Liver (tissue), 9 donors: ENCODE measurements around the gene NDUFS6. TPM values are rescaled to one million over a fixed set of nuclear protein-coding genes. Genes with fewer than 3 reads are reported as not detected.

Source experiments
- DNase-seq: peaks from one replicate; pipeline ENCODE4 v3.0.0-alpha.2; 2017; ENCODE audit warnings: low spot score
- H3K27ac ChIP-seq, 2 donors: one replicate each; pipeline ENCODE4 v1.7.0; 2013; ENCODE audit warnings: inconsistent platforms in 2 of 2, low read length in 2 of 2, control low read depth in 1 of 2, low read depth in 1 of 2, mild to moderate bottlenecking in 1 of 2
- H3K27me3 ChIP-seq, 4 donors: one replicate each; pipeline versions ENCODE4 v1.6.1 to v1.7.0; 2013; ENCODE audit warnings: low read length in 3 of 4, inconsistent platforms in 1 of 4, mild to moderate bottlenecking in 1 of 4, moderate library complexity in 1 of 4; ENCODE audit not compliant: control insufficient read depth in 4 of 4, insufficient read depth in 4 of 4
- H3K36me3 ChIP-seq, 4 donors: one replicate each; pipeline versions ENCODE4 v1.6.1 to v1.7.0; 2013; ENCODE audit warnings: low read length in 3 of 4, mild to moderate bottlenecking in 3 of 4, low read depth in 1 of 4, moderate library complexity in 1 of 4; ENCODE audit not compliant: control insufficient read depth in 4 of 4, insufficient read depth in 3 of 4
- H3K4me1 ChIP-seq, 4 donors: one replicate each; pipeline versions ENCODE4 v1.6.1 to v1.7.0; 2013; ENCODE audit warnings: low read length in 3 of 4, mild to moderate bottlenecking in 3 of 4, moderate library complexity in 1 of 4; ENCODE audit not compliant: control insufficient read depth in 4 of 4, insufficient read depth in 4 of 4
- H3K4me3 ChIP-seq, 3 donors: one replicate each; pipeline versions ENCODE4 v1.6.1 to v1.7.0; 2013; ENCODE audit warnings: low read length in 3 of 3, control low read depth in 1 of 3, low read depth in 1 of 3, mild to moderate bottlenecking in 1 of 3
- H3K9ac ChIP-seq, 2 donors: one replicate each; pipeline ENCODE4 v1.7.0; 2013; ENCODE audit warnings: low read length in 2 of 2, mild to moderate bottlenecking in 2 of 2, moderate library complexity in 2 of 2, control low read depth in 1 of 2, low read depth in 1 of 2
- H3K9me3 ChIP-seq, 4 donors: one replicate each; pipeline versions ENCODE4 v1.6.1 to v1.7.0; 2013; ENCODE audit warnings: low read length in 3 of 4; ENCODE audit not compliant: control insufficient read depth in 4 of 4
- ATF3 ChIP-seq: IDR thresholded peaks from 2 replicates; pipeline ENCODE4 v1.6.1; 2016; ENCODE audit warnings: antibody characterized with exemption
- EGR1 ChIP-seq, 2 donors: IDR thresholded peaks; 2 replicates each; pipeline ENCODE4 v1.6.1; 2016 to 2018; ENCODE audit warnings: antibody characterized with exemption in 2 of 2, low read depth in 2 of 2
- FOXA1 ChIP-seq: IDR thresholded peaks from 2 replicates; pipeline ENCODE4 v1.6.1; 2016; ENCODE audit warnings: antibody characterized with exemption
- FOXA2 ChIP-seq: IDR thresholded peaks from 2 replicates; pipeline ENCODE4 v1.6.1; 2016; ENCODE audit warnings: antibody characterized with exemption
- GABPA ChIP-seq, 2 donors: IDR thresholded peaks in 1 of 2; conservative IDR thresholded peaks in 1 of 2; 2 replicates each; pipeline ENCODE4 v1.6.1; 2016; ENCODE audit warnings: antibody characterized with exemption in 2 of 2, mild to moderate bottlenecking in 1 of 2, moderate library complexity in 1 of 2
- HNF4A ChIP-seq, 2 donors: conservative IDR thresholded peaks; 2 replicates each; pipeline ENCODE4 v1.6.1; 2016; ENCODE audit warnings: antibody characterized with exemption in 2 of 2, mild to moderate bottlenecking in 2 of 2
- HNF4G ChIP-seq: IDR thresholded peaks from 2 replicates; pipeline ENCODE4 v1.6.1; 2016; ENCODE audit warnings: antibody characterized with exemption
- JUND ChIP-seq, 2 donors: IDR thresholded peaks; 2 replicates each; pipeline ENCODE4 v1.6.1; 2016; ENCODE audit warnings: antibody characterized with exemption in 2 of 2
- MAX ChIP-seq: IDR thresholded peaks from 2 replicates; pipeline ENCODE4 v1.6.1; 2016; ENCODE audit warnings: antibody characterized with exemption
- NR2F2 ChIP-seq: IDR thresholded peaks from 2 replicates; pipeline ENCODE4 v1.6.1; 2016; ENCODE audit warnings: antibody characterized with exemption
- RAD21 ChIP-seq, 2 donors: IDR thresholded peaks; 2 replicates each; pipeline ENCODE4 v1.6.1; 2016; ENCODE audit warnings: antibody characterized with exemption in 2 of 2, mild to moderate bottlenecking in 2 of 2
- RXRA ChIP-seq, 2 donors: IDR thresholded peaks; 2 replicates each; pipeline ENCODE4 v1.6.1; 2017 to 2018; ENCODE audit warnings: antibody characterized with exemption in 2 of 2, mild to moderate bottlenecking in 1 of 2
- SP1 ChIP-seq: IDR thresholded peaks from 2 replicates; pipeline ENCODE4 v1.6.1; 2018; ENCODE audit warnings: antibody characterized with exemption, mild to moderate bottlenecking
- TAF1 ChIP-seq: conservative IDR thresholded peaks from 2 replicates; pipeline ENCODE4 v1.6.1; 2016; ENCODE audit warnings: antibody characterized with exemption, mild to moderate bottlenecking
- YY1 ChIP-seq: IDR thresholded peaks from 2 replicates; pipeline ENCODE4 v1.6.1; 2016; ENCODE audit warnings: antibody characterized with exemption, mild to moderate bottlenecking
- WGBS: extraction: QIAGEN DNeasy Blood & Tissue Kit; methylation state at CpG from one replicate; pipeline ENCODE4 v1.1.7; 2013; 5-methylcytosine and 5-hydroxymethylcytosine counted together
- polyA plus RNA-seq, 2 donors: library from polyadenylated mRNA; stranded (reverse) in 1 of 2; unstranded in 1 of 2; fragments of 200-250 nt in 1 of 2; fragments of >200 nt in 1 of 2; fragmentation: Nextera tagmentation in 1 of 2; extraction: Ambion mirVana in 1 of 2; gene quantifications; one replicate each; pipeline versions ENCODE4 v1.2.1 to v1.2.3, GENCODE V29; 2013 to 2015
- total RNA-seq, 2 donors: library from RNA; depleted of rRNA; stranded (reverse); fragments of >200 nt; gene quantifications; one replicate each; pipeline ENCODE4 v1.2.3, GENCODE V29; 2014
- TF ChIP-seq, protein P1 (sequence below): fragments of 150-350 bp; IDR thresholded peaks from 2 replicates; pipeline ENCODE4 v1.5.1; 2017; ENCODE audit warnings: improper control_type of control experiment, low read depth, low read length; ENCODE audit not compliant: missing input control
- TF ChIP-seq, protein P2 (sequence below): IDR thresholded peaks from 2 replicates; pipeline ENCODE4 v1.6.1; 2016; ENCODE audit warnings: antibody characterized with exemption
- TF ChIP-seq, protein P3 (sequence below): IDR thresholded peaks from 2 replicates; pipeline ENCODE4 v1.6.1; 2016; ENCODE audit warnings: antibody characterized with exemption, mild to moderate bottlenecking
- donor health status: healthy.
- donor health status: healthy.
- donor health status: healthy.
- donor health status: healthy.
- donor health status: healthy.

NDUFS6 gene
- total and polyA plus RNA-seq, 4 donors = 18.7 to 82.5 (median 47.3) TPM

- H3K36me3 ChIP-seq = peaks cover 16 to 64% (median 48%) of the 10 kb centered on the region in 4 donors
Observed at GRCh38 chr5:1805326-1805725, 4.1 kb downstream of the NDUFS6 start.

DNA sequence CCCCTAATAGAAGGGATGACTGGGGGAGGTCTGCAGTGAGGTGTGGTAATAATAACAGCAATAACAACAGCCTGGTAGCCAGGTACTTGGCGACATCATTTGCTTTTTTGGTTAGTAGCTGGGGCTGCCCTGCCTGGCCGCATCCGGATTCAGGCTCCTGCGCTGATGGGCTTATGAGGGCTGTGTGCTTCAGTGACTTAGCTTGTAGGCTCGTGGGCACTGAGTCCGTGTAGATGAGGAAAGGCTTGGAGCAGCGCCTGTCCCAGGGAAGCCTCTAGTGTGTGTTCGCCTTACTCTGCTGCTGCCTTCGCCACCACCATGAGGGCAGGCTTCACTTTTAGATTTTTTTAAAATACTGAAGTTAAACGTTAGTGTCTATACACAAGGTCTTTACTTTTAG, 4.5 kb downstream of the NDUFS6 start:
- WGBS = 97% methylated on average over 10 of the region's 10 CpGs
- no peak overlapping the region for H3K27ac ChIP-seq
- DNase-seq = no peak
- no peak overlapping the region for H3K9ac ChIP-seq
- peaks cover 16 to 68% (median 48%) of the 10 kb centered on the region in 4 donors for H3K36me3 ChIP-seq
- H3K27me3 ChIP-seq = no peaks in the 10 kb centered on the region
- H3K4me1 ChIP-seq = peaks cover 0 to 6% (median 6%) of the 10 kb centered on the region in 4 donors
- no peak overlapping the region for H3K4me3 ChIP-seq
- no peaks in the 10 kb centered on the region for H3K9me3 ChIP-seq
- TF ChIP-seq, protein P1, sequence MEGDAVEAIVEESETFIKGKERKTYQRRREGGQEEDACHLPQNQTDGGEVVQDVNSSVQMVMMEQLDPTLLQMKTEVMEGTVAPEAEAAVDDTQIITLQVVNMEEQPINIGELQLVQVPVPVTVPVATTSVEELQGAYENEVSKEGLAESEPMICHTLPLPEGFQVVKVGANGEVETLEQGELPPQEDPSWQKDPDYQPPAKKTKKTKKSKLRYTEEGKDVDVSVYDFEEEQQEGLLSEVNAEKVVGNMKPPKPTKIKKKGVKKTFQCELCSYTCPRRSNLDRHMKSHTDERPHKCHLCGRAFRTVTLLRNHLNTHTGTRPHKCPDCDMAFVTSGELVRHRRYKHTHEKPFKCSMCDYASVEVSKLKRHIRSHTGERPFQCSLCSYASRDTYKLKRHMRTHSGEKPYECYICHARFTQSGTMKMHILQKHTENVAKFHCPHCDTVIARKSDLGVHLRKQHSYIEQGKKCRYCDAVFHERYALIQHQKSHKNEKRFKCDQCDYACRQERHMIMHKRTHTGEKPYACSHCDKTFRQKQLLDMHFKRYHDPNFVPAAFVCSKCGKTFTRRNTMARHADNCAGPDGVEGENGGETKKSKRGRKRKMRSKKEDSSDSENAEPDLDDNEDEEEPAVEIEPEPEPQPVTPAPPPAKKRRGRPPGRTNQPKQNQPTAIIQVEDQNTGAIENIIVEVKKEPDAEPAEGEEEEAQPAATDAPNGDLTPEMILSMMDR = no peak
- TF ChIP-seq JUND (IDR thresholded peaks at IDR 0.05) (no peak), HNF4G (no peak), HNF4A (conservative IDR thresholded peaks at IDR 0.05) (no peak), ATF3 (no peak), RAD21 (IDR thresholded peaks at IDR 0.05) (no peak), MAX (no peak)
- TF ChIP-seq, protein P2, sequence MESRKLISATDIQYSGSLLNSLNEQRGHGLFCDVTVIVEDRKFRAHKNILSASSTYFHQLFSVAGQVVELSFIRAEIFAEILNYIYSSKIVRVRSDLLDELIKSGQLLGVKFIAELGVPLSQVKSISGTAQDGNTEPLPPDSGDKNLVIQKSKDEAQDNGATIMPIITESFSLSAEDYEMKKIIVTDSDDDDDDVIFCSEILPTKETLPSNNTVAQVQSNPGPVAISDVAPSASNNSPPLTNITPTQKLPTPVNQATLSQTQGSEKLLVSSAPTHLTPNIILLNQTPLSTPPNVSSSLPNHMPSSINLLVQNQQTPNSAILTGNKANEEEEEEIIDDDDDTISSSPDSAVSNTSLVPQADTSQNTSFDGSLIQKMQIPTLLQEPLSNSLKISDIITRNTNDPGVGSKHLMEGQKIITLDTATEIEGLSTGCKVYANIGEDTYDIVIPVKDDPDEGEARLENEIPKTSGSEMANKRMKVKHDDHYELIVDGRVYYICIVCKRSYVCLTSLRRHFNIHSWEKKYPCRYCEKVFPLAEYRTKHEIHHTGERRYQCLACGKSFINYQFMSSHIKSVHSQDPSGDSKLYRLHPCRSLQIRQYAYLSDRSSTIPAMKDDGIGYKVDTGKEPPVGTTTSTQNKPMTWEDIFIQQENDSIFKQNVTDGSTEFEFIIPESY = no peak

More at GRCh38 chr5:1805326-1805725, 4.1 kb downstream of the NDUFS6 start:
- TF ChIP-seq EGR1 (IDR thresholded peaks at IDR 0.05; ENCODE audit: low read depth in 2 of 2) (no peak), FOXA2 (no peak), TAF1 (no peak), GABPA (IDR thresholded peaks at IDR 0.05 in 1 of 2, conservative IDR thresholded peaks at IDR 0.05 in 1 of 2) (no peak), ATF3 (no peak), YY1 (no peak), RAD21 (IDR thresholded peaks at IDR 0.05) (no peak), FOXA1 (no peak), NR2F2 (no peak), RXRA (IDR thresholded peaks at IDR 0.05) (no peak), SP1 (no peak), HNF4A (conservative IDR thresholded peaks at IDR 0.05) (no peak), JUND (IDR thresholded peaks at IDR 0.05) (no peak)
- TF ChIP-seq, protein P2 = no peak
- TF ChIP-seq, protein P1 = no peak
- TF ChIP-seq, protein P3, sequence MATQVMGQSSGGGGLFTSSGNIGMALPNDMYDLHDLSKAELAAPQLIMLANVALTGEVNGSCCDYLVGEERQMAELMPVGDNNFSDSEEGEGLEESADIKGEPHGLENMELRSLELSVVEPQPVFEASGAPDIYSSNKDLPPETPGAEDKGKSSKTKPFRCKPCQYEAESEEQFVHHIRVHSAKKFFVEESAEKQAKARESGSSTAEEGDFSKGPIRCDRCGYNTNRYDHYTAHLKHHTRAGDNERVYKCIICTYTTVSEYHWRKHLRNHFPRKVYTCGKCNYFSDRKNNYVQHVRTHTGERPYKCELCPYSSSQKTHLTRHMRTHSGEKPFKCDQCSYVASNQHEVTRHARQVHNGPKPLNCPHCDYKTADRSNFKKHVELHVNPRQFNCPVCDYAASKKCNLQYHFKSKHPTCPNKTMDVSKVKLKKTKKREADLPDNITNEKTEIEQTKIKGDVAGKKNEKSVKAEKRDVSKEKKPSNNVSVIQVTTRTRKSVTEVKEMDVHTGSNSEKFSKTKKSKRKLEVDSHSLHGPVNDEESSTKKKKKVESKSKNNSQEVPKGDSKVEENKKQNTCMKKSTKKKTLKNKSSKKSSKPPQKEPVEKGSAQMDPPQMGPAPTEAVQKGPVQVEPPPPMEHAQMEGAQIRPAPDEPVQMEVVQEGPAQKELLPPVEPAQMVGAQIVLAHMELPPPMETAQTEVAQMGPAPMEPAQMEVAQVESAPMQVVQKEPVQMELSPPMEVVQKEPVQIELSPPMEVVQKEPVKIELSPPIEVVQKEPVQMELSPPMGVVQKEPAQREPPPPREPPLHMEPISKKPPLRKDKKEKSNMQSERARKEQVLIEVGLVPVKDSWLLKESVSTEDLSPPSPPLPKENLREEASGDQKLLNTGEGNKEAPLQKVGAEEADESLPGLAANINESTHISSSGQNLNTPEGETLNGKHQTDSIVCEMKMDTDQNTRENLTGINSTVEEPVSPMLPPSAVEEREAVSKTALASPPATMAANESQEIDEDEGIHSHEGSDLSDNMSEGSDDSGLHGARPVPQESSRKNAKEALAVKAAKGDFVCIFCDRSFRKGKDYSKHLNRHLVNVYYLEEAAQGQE = no peak
- no peaks in the 10 kb centered on the region for H3K27me3 ChIP-seq
- H3K27ac ChIP-seq = no peak overlapping the region
- peaks cover 0 to 11% (median 8%) of the 10 kb centered on the region in 4 donors for H3K4me1 ChIP-seq
- no peaks in the 10 kb centered on the region for H3K9me3 ChIP-seq
- H3K9ac ChIP-seq = no peak overlapping the region
- no peak overlapping the region for H3K4me3 ChIP-seq
- 95% methylated on average over 4 of the region's 4 CpGs for WGBS
- DNase-seq = no peak
